ENCODE results near the gene IGFALS.

IGFALS gene

DNA sequence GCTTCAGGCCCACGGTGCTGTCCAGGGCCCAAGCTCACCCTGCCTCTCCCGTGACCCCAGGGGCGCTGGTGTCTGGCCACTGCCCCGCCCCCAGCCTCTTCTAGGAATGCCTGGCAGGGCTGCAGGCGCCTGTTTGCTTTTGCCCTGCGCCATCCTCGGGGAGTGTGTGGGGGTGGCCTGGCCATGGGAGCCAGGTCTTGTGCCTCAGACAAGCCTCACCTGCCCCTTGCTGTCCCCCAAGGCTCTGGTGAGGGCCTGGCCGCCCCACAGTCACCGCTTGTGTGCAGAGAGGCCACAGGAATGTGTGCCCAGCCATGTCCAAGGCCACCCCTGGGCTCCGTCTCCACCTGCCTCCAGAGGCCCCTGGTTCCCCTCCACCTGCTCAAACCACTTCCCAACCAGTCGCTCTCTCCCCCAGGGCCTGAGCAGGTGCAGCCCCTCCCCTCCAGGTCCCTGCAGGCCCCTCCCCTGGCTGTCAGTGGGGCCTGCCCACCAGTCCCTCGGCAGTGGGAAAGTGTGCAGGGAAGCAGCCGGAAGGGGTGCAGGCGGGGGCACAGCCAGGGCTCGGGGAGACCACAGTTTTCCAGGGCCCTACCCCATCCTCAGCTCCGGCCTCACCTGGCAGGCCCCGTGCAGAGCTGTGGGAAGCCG lies 841 bp upstream of the IGFALS start:
- DNase-seq (ENCODE audit: insufficient read length) (peak; percentile 19), FAIRE-seq (no peak)
- TF ChIP-seq TAF1 (IDR thresholded peaks at IDR 0.05; ENCODE audit: borderline replicate concordance, low read depth, low read length): no peak
- no peak for TF ChIP-seq POLR2A (IDR thresholded peaks at IDR 0.05; ENCODE audit: low read depth, low read length)
- no peak for TF ChIP-seq POLR2AphosphoS5 (IDR thresholded peaks at IDR 0.05; ENCODE audit: low read depth, low read length)

- DNase-seq (ENCODE audit: insufficient read length): no peak
- FAIRE-seq: no peak
- no peak for TF ChIP-seq POLR2A (IDR thresholded peaks at IDR 0.05; ENCODE audit: low read depth, low read length)
- no peak for TF ChIP-seq TAF1 (IDR thresholded peaks at IDR 0.05; ENCODE audit: borderline replicate concordance, low read depth, low read length)
- TF ChIP-seq POLR2AphosphoS5 (IDR thresholded peaks at IDR 0.05; ENCODE audit: low read depth, low read length): no peak
Observed at GRCh38 chr16:1792836-1793577, 498 bp downstream of the IGFALS start.

DNA sequence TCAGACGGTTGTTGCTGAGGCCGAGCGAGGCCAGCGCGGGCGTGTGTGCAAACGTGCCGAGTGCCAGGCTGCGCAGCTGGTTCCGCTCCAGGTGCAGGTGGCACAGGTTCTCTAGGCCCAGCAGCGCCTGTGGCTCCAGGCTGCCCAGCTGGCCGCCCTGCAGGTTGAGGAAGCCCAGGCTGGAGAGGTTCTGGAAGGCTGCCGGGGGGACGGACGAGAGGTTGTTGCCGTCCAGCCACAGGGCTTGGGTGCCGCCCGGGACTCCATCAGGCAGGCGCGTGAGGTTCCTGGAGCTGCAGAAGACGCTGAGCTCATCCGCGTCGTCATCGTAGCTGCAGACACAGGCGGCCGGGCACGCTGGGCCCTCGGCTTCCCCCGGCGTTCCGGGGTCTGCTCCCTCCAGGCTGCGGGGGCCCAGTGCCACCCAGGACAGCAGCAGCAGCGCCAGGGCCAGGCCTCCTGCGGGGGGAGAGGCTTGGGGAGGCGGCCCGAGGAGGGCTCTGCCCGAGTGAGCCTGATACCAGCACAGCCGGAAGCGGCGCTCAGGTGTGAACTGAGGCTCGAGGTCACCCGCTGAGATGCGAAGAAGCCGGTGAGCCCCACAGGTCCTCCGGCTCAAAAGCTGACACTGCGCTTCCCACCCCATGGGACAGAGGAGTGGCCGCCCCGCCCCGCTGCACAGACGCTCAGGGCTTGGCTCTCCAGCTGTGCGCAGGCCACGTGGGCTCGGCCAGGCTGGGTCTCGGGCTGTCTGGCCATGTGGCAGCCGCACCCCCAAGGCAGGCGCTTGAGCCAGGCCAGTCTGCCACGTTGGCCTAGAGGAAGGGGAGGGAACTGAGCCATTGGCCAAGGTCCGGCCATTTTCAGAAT lies 1.3 kb downstream of the IGFALS start:
- TF ChIP-seq POLR2A (IDR thresholded peaks at IDR 0.05; ENCODE audit: low read depth, low read length): no peak
- no peak for TF ChIP-seq TAF1 (IDR thresholded peaks at IDR 0.05; ENCODE audit: borderline replicate concordance, low read depth, low read length)
- no peak for TF ChIP-seq POLR2AphosphoS5 (IDR thresholded peaks at IDR 0.05; ENCODE audit: low read depth, low read length)
- FAIRE-seq: no peak
- peak; percentile 19 for DNase-seq (ENCODE audit: insufficient read length)

DNA sequence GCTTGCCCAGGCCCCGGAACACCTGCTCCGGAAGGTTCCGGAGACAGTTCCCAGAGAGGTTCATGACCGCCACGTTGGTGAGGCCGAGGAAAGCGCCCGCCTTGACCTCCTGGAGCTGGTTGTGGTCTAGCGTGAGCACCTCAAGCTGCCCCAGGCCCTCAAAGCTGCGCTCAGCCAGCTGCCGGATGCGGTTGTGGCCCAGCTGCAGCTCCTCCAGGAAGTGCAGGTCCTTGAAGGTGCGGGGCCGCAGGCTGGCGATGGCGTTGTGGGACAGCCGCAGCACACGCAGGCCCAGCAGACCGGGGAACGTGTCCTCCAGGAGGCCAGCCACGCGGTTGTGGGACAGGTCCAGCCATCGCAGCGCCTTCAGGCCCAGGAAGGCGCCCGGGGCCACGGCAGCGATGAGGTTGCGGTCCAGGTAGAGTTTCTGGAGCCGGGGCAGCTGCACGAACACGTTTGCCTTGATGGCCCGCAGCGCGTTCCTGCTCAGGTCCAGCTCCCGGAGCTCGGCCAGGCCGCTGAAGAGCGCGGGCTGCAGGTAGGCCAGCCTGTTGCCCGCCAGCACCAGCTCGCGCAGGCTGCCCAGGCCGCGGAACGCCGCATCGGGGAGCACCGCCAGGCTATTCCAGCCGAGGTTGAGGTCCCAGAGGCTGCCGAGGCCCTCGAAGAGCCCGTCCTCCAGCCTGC lies 2.1 kb downstream of the IGFALS start:
- TF ChIP-seq POLR2AphosphoS5 (IDR thresholded peaks at IDR 0.05; ENCODE audit: low read depth, low read length) (no peak), TAF1 (IDR thresholded peaks at IDR 0.05; ENCODE audit: borderline replicate concordance, low read depth, low read length) (no peak), POLR2A (IDR thresholded peaks at IDR 0.05; ENCODE audit: low read depth, low read length) (no peak)
- DNase-seq (ENCODE audit: insufficient read length): peak; percentile 29
- FAIRE-seq: no peak

DNA sequence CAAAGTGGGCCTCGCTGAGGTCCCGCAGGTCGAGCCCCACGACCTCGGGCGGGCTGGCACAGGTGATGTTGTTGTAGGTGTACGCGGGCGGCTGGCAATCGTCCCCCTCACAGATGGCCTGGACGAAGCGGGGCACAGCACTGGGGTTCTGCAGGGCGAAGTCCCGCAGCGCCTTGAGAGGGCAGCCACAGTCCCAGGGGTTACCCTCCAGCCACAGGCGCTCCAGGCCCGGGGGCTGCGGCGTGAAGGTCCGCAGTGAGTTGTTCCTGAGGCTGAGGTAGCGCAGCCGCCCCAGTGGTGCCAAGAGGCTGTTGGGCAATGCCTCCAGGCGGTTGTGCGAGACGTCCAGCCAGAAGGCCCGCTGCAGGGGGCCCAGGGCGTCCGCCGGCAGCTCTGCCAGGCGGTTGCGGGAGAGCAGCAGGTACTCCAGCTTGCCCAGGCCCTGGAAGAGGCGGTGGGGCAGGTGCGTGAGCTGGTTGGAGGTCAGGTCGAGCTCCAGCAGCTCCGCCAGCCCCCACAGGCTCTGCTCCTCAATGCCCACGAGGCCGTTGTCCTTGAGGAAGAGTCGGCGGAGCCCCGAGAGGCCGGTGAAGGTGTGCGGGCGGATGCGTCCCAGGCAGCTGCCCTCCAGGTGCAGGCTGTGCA lies 2.8 kb downstream of the IGFALS start:
- DNase-seq (ENCODE audit: insufficient read length) (peak; percentile 12), FAIRE-seq (no peak)
- no peak for TF ChIP-seq TAF1 (IDR thresholded peaks at IDR 0.05; ENCODE audit: borderline replicate concordance, low read depth, low read length)
- TF ChIP-seq POLR2A (IDR thresholded peaks at IDR 0.05; ENCODE audit: low read depth, low read length): no peak
- TF ChIP-seq POLR2AphosphoS5 (IDR thresholded peaks at IDR 0.05; ENCODE audit: low read depth, low read length): no peak

DNA sequence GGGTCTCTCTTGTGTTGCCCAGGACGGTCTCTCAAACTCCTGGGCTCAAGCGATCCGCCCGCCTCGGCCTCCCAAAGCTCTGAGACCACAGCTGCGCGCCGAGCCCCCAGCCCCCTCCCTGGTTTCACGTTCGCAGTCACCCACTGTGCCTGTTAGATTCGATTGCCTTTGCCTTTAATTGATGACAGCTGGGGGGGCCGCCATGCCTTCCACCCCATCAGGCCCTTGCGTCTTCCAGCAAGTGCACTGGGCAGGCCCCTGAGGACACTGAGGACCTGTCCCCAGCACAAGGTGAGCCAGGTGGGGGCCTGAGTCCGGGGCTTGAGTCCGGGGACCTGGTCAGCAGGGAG lies 3.3 kb downstream of the IGFALS start:
- FAIRE-seq: no peak
- no peak for TF ChIP-seq POLR2AphosphoS5 (IDR thresholded peaks at IDR 0.05; ENCODE audit: low read depth, low read length)
- TF ChIP-seq POLR2A (IDR thresholded peaks at IDR 0.05; ENCODE audit: low read depth, low read length): no peak
- no peak for TF ChIP-seq TAF1 (IDR thresholded peaks at IDR 0.05; ENCODE audit: borderline replicate concordance, low read depth, low read length)

GRCh38 chr16:1789643-1790045 lies 3.9 kb downstream of the IGFALS start:
- FAIRE-seq: no peak
- DNase-seq (ENCODE audit: insufficient read length): no peak
- no peak for TF ChIP-seq TAF1 (IDR thresholded peaks at IDR 0.05; ENCODE audit: borderline replicate concordance, low read depth, low read length)
- TF ChIP-seq POLR2AphosphoS5 (IDR thresholded peaks at IDR 0.05; ENCODE audit: low read depth, low read length): no peak
- TF ChIP-seq POLR2A (IDR thresholded peaks at IDR 0.05; ENCODE audit: low read depth, low read length): no peak; the same call in 1 of the 2 replicates

More for the DNA sequence above, 3.3 kb downstream of the IGFALS start:
- DNase-seq (ENCODE audit: insufficient read length): peak; percentile 13

DNA sequence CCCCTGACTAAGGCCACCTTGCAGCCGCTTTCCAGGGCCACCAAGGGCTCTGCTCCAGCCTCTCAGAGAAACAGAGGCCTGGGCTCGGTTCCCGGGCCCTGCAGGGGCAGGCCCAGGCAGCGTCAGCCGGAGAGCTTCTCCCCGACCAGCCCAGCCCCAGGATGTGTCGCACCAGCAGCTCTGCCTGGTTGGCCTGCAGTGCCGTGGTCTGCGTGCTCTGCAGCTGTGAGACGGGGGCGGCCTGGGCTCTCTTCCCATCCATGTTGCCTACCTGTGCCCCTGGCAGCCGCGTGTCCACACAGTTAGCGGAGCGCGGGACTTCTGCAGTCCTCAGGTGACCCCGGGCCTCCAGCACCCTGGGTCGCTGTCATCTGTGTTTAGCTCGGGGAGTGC lies 4.8 kb downstream of the IGFALS start:
- FAIRE-seq (no peak), DNase-seq (ENCODE audit: insufficient read length) (no peak)
- no peak for TF ChIP-seq TAF1 (IDR thresholded peaks at IDR 0.05; ENCODE audit: borderline replicate concordance, low read depth, low read length)
- TF ChIP-seq POLR2AphosphoS5 (IDR thresholded peaks at IDR 0.05; ENCODE audit: low read depth, low read length): no peak
- TF ChIP-seq POLR2A (IDR thresholded peaks at IDR 0.05; ENCODE audit: low read depth, low read length): no peak

DNA sequence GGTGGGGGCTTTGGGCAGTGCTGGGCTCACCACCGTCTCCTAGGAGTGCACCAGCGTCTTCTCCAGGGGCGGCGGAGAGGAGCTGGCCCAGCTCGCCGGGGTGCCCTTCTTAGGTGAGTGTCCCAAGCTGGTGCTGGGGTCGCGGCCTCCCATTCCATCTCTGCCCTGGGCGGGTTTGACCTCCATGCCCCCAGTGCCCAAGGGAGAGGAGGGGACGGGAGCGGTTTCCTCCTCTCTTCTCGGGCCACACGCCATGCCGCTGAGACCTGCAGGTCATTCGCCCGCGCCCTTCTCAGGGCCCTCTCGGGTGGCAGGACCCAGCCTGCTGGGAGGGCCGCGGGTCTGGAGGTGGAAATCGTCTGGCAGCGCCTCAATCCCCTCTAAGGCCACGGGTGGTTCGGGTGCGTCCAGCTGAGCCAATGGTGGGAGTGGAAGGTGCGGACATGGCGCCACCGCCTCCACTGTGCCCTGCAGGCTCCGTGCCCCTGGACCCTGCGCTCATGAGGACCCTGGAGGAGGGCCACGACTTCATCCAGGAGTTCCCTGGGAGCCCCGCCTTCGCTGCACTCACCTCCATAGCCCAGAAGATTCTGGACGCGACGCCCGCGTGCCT lies 5.3 kb downstream of the IGFALS start:
- FAIRE-seq (no peak), DNase-seq (ENCODE audit: insufficient read length) (no peak)

More for the DNA sequence above, 5.3 kb downstream of the IGFALS start:
- TF ChIP-seq TAF1 (IDR thresholded peaks at IDR 0.05; ENCODE audit: borderline replicate concordance, low read depth, low read length) (no peak), POLR2A (IDR thresholded peaks at IDR 0.05; ENCODE audit: low read depth, low read length) (no peak), POLR2AphosphoS5 (IDR thresholded peaks at IDR 0.05; ENCODE audit: low read depth, low read length) (no peak)
